GM19328 (cell line): ENCODE results near the gene TEX14.

Experiments used
- ATAC-seq: cut with Tn5 transposase; IDR thresholded peaks from one replicate; pipeline ENCODE4 v1.9.1; 2021; ENCODE audit warnings: mild to moderate bottlenecking, moderate library complexity; ENCODE audit not compliant: unreplicated experiment

The TEX14 gene, protein sequence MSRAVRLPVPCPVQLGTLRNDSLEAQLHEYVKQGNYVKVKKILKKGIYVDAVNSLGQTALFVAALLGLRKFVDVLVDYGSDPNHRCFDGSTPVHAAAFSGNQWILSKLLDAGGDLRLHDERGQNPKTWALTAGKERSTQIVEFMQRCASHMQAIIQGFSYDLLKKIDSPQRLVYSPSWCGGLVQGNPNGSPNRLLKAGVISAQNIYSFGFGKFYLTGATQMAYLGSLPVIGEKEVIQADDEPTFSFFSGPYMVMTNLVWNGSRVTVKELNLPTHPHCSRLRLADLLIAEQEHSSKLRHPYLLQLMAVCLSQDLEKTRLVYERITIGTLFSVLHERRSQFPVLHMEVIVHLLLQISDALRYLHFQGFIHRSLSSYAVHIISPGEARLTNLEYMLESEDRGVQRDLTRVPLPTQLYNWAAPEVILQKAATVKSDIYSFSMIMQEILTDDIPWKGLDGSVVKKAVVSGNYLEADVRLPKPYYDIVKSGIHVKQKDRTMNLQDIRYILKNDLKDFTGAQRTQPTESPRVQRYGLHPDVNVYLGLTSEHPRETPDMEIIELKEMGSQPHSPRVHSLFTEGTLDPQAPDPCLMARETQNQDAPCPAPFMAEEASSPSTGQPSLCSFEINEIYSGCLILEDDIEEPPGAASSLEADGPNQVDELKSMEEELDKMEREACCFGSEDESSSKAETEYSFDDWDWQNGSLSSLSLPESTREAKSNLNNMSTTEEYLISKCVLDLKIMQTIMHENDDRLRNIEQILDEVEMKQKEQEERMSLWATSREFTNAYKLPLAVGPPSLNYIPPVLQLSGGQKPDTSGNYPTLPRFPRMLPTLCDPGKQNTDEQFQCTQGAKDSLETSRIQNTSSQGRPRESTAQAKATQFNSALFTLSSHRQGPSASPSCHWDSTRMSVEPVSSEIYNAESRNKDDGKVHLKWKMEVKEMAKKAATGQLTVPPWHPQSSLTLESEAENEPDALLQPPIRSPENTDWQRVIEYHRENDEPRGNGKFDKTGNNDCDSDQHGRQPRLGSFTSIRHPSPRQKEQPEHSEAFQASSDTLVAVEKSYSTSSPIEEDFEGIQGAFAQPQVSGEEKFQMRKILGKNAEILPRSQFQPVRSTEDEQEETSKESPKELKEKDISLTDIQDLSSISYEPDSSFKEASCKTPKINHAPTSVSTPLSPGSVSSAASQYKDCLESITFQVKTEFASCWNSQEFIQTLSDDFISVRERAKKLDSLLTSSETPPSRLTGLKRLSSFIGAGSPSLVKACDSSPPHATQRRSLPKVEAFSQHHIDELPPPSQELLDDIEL (N-terminal part only)

DNA sequence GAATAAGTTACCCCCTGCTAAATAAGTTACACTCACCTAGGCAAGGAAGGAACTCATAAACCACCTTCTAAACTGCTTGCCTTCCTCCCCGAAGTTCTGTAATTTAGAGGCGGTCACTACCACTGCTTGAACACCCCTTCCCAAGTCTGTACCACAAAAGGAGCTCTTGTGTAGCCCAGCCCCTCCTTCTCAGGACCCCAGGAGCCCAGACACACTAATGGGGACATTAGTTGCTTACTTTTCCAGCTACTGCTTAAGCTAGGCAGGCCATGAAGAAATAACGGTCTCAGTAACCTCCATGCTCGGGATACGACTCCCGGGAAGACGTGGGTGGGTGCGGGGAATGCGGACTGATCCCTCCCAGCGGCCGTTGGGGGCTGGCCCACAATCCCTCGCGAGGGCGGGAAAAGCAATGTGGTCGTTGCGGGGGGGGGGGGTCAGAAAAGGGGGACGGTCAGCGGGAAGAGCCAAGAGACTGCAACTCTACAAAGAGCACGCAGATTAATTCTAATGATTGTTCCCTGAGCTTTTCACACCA is at the start of gene TEX14:
TSS of gene TEX14 (minus strand) at position 345 of the 538 bp plus-strand sequence. CDS start 40,044 bp downstream, outside the sequence.
- no peak for ATAC-seq

GRCh38 chr17:58741121-58741625 is 49.3 kb upstream of the TEX14 start:
- ATAC-seq = no peak

DNA sequence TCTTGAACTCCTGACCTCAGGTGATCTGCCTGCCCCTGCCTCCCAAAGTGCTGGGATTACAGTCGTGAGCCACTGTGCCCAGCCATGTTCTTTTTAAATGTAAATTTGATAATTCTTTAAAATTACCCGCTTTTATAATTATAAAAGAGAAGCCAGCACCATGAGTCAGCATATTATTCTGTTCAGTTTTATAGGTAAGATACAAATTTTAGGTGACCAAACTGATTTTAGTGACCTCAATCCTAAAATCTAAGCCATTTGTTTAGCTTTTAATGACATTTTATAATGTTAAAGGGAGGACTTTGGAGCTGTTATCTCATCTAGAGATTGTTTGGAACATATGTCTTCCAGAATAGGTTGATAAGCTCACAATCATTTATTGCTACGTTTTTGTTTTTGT is 43.0 kb upstream of the TEX14 start:
- ATAC-seq = no peak

DNA sequence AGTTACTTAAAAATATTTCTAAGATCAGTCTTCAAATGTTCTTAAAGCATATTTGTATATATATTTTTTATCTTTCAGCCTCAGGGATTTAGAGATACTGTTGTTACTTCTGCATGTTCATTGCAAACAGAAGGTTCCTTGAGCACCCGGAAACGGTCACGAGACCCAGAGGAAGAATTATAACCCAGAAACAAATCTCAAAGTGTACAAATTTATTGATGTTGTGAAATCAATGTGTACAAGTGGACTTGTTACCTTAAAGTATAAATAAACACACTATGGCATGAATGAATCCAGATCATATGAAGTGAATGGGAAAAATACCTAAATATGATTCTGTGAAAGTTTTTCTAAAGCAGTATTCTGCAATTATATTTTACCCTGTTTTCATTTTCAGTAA is 42.2 kb upstream of the TEX14 start:
- no peak for ATAC-seq

DNA sequence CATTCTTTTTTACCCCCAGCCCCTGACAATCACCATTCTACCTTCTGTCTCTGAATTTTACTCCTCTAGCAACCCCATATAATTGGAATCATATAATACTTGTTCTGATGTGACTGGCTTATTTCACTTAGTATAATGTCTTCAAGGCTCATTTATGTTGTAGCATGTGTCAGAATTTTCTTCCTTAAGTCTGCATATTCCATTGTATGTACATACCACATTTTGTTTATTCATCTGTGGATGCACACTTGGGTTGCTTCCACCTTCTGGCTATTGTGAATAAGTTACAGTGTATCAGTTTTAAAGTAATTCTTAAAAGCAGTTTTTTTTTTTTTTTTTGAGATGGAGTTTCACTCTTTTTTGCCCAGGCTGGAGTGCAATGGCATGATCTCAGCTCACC is 39.1 kb upstream of the TEX14 start:
- ATAC-seq = no peak

GRCh38 chr17:58728798-58729197 is 37.0 kb upstream of the TEX14 start:
- ATAC-seq = no peak

- ATAC-seq = no peak
These were observed 30.9 kb upstream of the TEX14 start for GRCh38 chr17:58722696-58723095.

- no peak for ATAC-seq
These were observed 30.4 kb upstream of the TEX14 start for GRCh38 chr17:58722274-58722673.

GRCh38 chr17:58710948-58711552 is 19.2 kb upstream of the TEX14 start:
- no peak for ATAC-seq

DNA sequence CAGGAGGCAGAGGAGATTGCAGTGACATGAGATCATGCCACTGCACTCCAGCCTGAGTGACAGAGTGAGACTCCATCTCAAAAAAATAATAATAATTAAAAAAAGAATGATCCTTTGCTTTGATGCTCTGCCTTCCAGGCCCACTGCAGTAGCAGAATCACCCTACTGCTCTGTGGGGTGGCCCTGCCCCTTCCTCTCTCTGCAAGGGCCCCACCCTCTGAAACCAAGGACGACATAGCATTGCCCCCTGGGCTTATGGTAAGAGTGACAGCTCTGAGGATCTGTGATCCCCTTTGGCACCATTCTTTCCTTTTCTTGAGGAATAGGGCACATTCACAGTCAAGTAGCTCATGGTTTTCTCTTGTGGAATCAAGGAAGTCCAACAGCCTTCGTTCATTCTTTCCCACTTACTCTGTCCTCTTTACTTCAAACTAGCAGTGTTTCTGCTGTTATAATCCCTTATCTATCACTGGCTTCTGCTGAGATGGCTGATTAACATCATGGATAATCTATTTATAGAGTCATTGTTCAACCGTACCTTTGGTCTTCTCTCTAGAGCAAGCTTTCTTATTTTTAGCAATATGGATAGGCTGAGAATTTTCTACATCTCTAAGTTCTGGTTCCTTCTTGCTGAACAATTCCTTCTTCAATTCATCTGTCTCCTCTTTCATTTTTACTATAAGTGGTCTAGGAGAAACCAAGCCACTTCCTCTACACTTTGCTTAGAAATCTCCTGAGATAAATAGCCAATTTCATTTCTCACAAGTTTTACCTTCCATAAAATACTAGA is 14.7 kb upstream of the TEX14 start:
- no peak for ATAC-seq

DNA sequence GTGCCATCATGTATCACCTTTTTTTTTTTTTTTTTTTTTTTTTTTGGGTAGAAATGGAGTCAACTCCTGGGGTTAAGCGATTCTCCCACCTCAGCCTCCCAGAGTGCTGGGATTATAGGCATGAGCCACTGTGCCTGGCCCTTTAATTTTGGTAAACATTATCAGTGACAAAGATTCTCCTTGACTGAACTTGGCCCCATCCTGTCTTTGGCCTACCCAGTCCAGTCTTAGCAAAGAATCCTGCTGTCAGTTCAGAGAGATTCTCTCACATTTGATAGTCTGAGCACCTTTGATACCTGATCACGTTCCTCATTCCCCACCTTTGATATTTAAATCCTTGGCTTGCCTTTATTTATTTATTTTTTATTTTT is 12.1 kb upstream of the TEX14 start:
- ATAC-seq = no peak

DNA sequence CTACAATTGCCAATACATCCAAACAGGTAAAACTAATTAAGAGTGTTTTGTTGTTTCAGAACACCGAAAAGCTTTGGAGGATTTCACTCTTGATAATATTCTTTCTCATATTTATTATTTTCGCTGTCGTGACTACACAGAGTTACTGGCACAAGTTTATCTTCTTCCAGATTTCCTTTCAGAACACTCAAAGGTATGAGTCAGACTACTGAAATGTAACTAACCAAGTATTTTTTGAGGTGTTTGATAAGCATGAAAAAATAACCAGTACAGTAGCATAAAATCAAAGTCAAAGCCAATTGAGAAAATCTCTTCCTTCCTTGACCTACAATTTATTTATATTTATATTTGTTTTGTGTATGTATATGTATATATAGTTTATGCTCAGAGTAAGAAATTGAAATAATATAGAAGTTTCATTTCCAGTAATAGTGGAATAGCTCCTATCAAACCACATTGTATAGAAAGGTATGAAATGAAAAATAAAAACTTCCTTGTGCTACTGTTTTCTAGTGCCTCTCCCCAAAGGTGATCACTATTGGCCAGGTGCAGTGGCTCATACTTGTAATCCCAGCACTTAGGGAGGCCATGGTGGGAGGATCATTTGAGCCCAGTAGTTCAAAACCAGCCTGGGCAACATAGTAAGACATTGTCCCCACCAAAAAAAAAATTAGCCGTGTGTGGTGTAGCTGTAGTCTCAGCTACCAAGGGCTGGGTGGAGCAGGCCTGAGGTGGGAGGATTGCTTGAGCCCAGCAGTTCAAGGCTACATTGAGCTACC is 11.5 kb upstream of the TEX14 start:
- ATAC-seq = no peak

- no peak for ATAC-seq
These were observed 10.9 kb upstream of the TEX14 start for GRCh38 chr17:58702708-58703107.

GRCh38 chr17:58702045-58702476 is 10.2 kb upstream of the TEX14 start:
- ATAC-seq = no peak

DNA sequence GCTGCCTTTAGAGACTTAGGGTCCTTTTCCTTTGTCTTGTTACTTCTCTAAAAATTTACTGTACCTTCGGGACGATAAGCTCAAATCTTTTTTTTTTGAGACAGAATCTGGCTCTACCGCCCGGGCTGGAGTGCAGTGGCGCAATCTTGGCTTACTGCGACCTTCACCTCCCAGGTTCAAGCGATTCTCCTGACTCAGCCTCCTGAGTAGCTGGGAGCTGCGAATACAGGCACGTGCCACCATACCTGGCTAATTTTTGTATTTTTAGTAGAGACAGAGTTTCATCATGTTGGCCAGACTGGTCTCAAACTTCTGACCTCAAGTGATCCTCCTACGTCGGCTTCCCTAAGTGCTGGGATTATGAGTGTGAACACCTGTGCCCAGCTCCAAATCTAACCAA is 7.9 kb upstream of the TEX14 start:
- ATAC-seq = no peak

DNA sequence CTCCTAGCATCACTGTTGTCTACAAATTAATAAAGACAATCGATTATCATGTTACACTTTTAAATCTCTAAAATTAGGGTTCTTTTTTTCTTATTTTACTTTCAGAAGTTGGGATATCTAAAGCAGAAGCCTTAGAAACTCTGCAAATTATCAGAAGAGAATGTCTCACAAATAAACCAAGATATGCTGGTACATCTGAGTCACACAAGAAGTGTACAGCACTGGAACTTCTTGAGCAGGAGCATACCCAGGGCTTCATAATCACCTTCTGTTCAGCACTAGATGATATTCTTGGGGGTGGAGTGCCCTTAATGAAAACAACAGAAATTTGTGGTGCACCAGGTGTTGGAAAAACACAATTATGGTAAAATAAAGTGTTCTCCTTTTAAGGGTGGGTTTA is 3.0 kb upstream of the TEX14 start:
- no peak for ATAC-seq

DNA sequence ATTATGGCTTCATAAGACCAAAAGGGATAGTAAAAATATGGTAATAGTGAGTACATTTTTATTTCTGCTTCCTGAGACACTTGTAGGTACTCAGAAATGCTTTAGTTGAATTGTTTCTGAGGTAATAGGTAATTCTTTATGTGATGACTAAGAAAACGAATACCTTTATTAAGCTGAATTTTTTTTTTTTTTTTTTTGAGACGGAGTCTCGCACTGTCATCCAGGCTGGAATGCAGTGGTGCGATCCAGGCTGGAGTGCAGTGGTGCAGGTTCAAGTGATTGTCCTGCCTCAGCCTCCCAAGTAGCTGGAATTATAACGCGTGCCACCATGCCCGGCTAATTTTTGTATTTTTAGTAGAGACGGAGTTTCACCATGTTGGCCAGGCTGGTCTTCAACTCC is 2.5 kb upstream of the TEX14 start:
- no peak for ATAC-seq

GRCh38 chr17:58693751-58694150 is 1.9 kb upstream of the TEX14 start:
- no peak for ATAC-seq

GRCh38 chr17:58693208-58693607 is 1.4 kb upstream of the TEX14 start:
- no peak for ATAC-seq
